OCI-LY1 (cell line): ENCODE measurements around the gene AKAP13.

Experiments
- CTCF ChIP-seq: fragments of 200-600 bp; sonication (generic), shearing (Covaris generic); IDR thresholded peaks from 2 replicates; pipeline ENCODE4 v1.5.1; 2017; ENCODE audit warnings: mild to moderate bottlenecking, antibody characterized with exemption, low read length, moderate library complexity, mixed read lengths
- EZH2 ChIP-seq: fragments of 200-600 bp; sonication (generic), shearing (Covaris generic); IDR thresholded peaks from 2 replicates; pipeline ENCODE4 v1.8.0; 2017; ENCODE audit warnings: borderline replicate concordance, mixed run types, mild to moderate bottlenecking, antibody characterized with exemption, low read length, moderate library complexity, mixed read lengths

GRCh38 chr15:85501574-85501973, 121.2 kb downstream of the AKAP13 start:
- TF ChIP-seq EZH2: no peak
- TF ChIP-seq CTCF: no peak
